Right lobe of liver (tissue), 6 donors: Measurements from ENCODE around the gene KIF23. TPM values are rescaled to one million over a fixed set of nuclear protein-coding genes. Genes with fewer than 3 reads are reported as not detected.
A peak's percentile ranks its signal among the peaks of the same experiment; 100 is the strongest.

Source experiments
- ATAC-seq, 4 donors: fragments of 200-7000 bp; cut with Tn5 transposase; one replicate each; pipeline ENCODE4 v1.9.1; 2020; ENCODE audit warnings: mild to moderate bottlenecking in 4 of 4, moderate library complexity in 4 of 4
- DNase-seq, 3 donors: peaks; one replicate each; pipeline ENCODE4 v3.0.0-alpha.2; 2020
- H3K27ac ChIP-seq, 3 donors: fragments of 200-600 bp; one replicate each; pipeline ENCODE4 v1.8.0; 2022
- H3K27me3 ChIP-seq, 2 donors: fragments of 200-600 bp; one replicate each; pipeline ENCODE4 v1.8.0; 2022
- H3K36me3 ChIP-seq, 4 donors: fragments of 200-600 bp; sonication (generic) in 1 of 4; one replicate each; pipeline versions ENCODE4 v1.5.1 to v1.8.0; 2017 to 2022; ENCODE audit warnings: control low read depth in 1 of 4
- H3K4me1 ChIP-seq, 4 donors: fragments of 200-600 bp; sonication (generic) in 1 of 4; one replicate each; pipeline versions ENCODE4 v1.5.1 to v1.8.0; 2017 to 2022; ENCODE audit warnings: control low read depth in 1 of 4
- H3K4me3 ChIP-seq, 3 donors: fragments of 200-600 bp; one replicate each; pipeline ENCODE4 v1.8.0; 2022
- H3K9me3 ChIP-seq, 4 donors: fragments of 200-600 bp; sonication (generic) in 1 of 4; one replicate each; pipeline versions ENCODE4 v1.5.1 to v1.8.0; 2017 to 2022; ENCODE audit warnings: control low read depth in 1 of 4
- POLR2A ChIP-seq: fragments of 450-650 bp; IDR thresholded peaks from one replicate; pipeline ENCODE4 v1.6.1; 2017; ENCODE audit warnings: antibody characterized with exemption, mild to moderate bottlenecking
- WGBS: methylation state at CpG from one replicate; pipeline ENCODE4 v1.1.6; 2018; ENCODE audit warnings: low coverage, low lambda C conversion rate; ENCODE audit not compliant: insufficient coverage; ENCODE audit errors: missing lambda C conversion rate; 5-methylcytosine and 5-hydroxymethylcytosine counted together
- intact Hi-C, 2 donors: fragments of 100-400 bp; cut with DNase I; formaldehyde crosslinking; loops; one replicate each; pipeline versions ENCODE4 v1.11.2 to v1.14.1; 2022
- total RNA-seq, 6 experiments: library from RNA; depleted of rRNA in 2 of 6; stranded (reverse); fragments of >200 nt in 2 of 6; fragmentation: NEBNext Ultra II Directional in 3 of 6; extraction: Animal tissue kit (Norgen Biotek cat#: 25700) in 3 of 6; gene quantifications; one replicate each; pipeline versions ENCODE4 v1.1.0 to v1.2.4, GENCODE V29; 2016 to 2023
- TF ChIP-seq, protein P1 (sequence below), 4 donors: fragments of 200-600 bp in 3 of 4; fragments of 450-650 bp in 1 of 4; IDR thresholded peaks; one replicate each; pipeline versions ENCODE4 v1.5.1 to v1.8.0; 2016 to 2022; ENCODE audit warnings: antibody characterized with exemption in 4 of 4, mild to moderate bottlenecking in 2 of 4
- donor health status: DM: no; HTN: yes; CAD: no.
- donor health status: DM: no; HTN: no; CAD: no.
- donor health status: DM: no; HTN: no; CAD: no.
- donor health status: DM: no; HTN: yes; CAD: no.
- donor health status: DM: no; HTN: yes; CAD: no.

KIF23 gene
- total RNA-seq, 6 experiments from 2014 or later = 0.09 to 2.2 (median 1.2) TPM

DNA sequence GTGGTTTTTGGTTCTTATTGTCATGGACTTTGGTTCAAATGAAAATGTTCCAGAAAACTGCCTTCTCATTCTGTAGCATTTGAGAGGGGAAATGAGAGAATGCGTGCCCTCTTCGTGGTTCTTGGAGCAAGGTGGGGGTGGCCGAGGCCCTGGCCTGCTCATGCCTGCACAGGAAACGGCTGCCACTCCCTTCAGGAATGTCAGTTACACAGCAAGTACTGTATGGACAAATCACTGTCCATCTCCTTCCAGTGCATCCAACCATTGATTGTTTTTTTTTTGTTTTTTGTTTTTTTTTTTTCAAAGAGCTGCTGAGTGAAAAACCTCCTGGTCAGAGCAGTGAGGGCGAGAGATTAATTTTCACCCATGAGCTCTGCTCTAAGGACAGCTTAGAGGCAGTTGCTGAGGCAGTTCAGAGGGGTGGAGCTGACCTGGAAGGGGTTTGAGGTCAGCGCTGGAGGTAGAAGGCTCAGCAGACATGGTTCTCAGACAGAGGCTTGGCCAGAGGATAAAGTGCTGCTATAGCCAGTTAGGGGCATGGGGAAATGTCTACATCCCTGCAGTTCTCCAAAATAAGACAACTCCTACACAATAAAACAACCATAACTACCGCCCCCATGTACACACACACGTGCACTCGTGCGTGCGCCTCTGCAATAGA, 20.2 kb upstream of the KIF23 start:
- DNase-seq (no peak), ATAC-seq (no peak)
- H3K36me3 ChIP-seq = no peaks in the 10 kb centered on the region
- peaks cover 0 to 5% of the 10 kb centered on the region in 2 donors for H3K27me3 ChIP-seq
- intact Hi-C loops = loop anchor here (5.0 kb wide), 1 partner anchor 337 kb away; no protein-coding TSS in a partner anchor
- WGBS = 66% methylated on average over 6 of the region's 11 CpGs
- no peaks in the 10 kb centered on the region for H3K9me3 ChIP-seq
- no peak for TF ChIP-seq POLR2A
- TF ChIP-seq, protein P1, sequence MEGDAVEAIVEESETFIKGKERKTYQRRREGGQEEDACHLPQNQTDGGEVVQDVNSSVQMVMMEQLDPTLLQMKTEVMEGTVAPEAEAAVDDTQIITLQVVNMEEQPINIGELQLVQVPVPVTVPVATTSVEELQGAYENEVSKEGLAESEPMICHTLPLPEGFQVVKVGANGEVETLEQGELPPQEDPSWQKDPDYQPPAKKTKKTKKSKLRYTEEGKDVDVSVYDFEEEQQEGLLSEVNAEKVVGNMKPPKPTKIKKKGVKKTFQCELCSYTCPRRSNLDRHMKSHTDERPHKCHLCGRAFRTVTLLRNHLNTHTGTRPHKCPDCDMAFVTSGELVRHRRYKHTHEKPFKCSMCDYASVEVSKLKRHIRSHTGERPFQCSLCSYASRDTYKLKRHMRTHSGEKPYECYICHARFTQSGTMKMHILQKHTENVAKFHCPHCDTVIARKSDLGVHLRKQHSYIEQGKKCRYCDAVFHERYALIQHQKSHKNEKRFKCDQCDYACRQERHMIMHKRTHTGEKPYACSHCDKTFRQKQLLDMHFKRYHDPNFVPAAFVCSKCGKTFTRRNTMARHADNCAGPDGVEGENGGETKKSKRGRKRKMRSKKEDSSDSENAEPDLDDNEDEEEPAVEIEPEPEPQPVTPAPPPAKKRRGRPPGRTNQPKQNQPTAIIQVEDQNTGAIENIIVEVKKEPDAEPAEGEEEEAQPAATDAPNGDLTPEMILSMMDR (IDR thresholded peaks at IDR 0.05) = no peak
- H3K27ac ChIP-seq = no peak overlapping the region
- no peak overlapping the region for H3K4me3 ChIP-seq
- H3K4me1 ChIP-seq = peaks cover 0 to 7% (median 0%) of the 10 kb centered on the region in 4 donors

DNA sequence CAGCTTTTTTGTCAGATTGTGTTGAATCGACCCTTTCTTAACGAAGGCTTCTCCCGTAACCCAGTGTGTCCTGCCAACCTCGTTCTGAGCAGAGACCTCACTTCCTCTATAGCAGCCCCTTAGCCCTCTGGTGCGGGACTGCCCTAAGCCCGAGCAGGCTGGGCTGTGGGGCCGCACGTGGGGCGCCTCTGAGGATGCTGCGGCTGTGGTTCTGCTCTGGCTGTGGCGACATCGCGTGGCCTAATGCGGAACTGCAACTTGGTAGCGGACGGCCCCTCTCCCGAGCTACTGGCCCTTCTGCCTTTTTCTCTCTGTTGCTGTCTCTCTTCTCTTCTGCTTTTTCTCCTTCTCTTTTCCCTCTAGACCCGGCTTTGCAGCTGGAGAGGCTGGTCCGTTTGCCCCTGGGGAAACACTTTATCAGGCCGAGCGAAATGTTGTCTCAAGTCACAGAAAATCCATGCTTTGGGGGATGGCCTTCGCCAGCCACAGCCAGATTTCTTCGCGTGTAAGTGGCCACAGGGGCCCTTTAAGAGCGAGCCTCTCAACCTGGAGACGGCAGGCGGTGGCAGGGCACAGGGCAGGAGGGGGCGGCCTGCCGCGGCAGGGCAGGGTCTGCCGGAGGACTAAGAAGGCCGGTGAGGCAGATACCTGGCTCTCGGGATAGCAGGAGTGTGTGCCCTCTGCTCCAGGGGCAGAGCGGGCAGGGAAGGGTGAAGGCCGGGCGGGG, 19.4 kb upstream of the KIF23 start:
- H3K9me3 ChIP-seq = no peaks in the 10 kb centered on the region
- no peaks in the 10 kb centered on the region for H3K36me3 ChIP-seq
- no peak overlapping the region for H3K4me3 ChIP-seq
- DNase-seq (peak; percentile 75 to 80 (median 76)), ATAC-seq (peak; percentile 90 to 97 (median 94))
- peaks cover 0 to 7% (median 0%) of the 10 kb centered on the region in 4 donors for H3K4me1 ChIP-seq
- no peak for TF ChIP-seq POLR2A
- TF ChIP-seq, protein P1 (IDR thresholded peaks at IDR 0.05) = peak; percentile 87 to 96 (median 94)
- WGBS = 10% methylated on average over 28 of the region's 36 CpGs
- H3K27me3 ChIP-seq = peaks cover 0 to 5% of the 10 kb centered on the region in 2 donors
- intact Hi-C loops = loop anchor here (5.0 kb wide), 1 partner anchor 337 kb away; no protein-coding TSS in a partner anchor
- H3K27ac ChIP-seq = no peak overlapping the region

- no peak for DNase-seq
- no peak for TF ChIP-seq POLR2A
- TF ChIP-seq, protein P1 (IDR thresholded peaks at IDR 0.05) = no peak
- Histone ChIP-seq H3K36me3 (no peaks in the 10 kb centered on the region), H3K4me3 (no peak overlapping the region), H3K27me3 (peaks cover 0 to 5% of the 10 kb centered on the region in 2 donors), H3K27ac (no peak overlapping the region), H3K4me1 (peaks cover 0 to 7% (median 0%) of the 10 kb centered on the region in 4 donors), H3K9me3 (no peaks in the 10 kb centered on the region)
- 55% methylated on average over 10 of the region's 10 CpGs for WGBS
- intact Hi-C loops = no loop called here
- ATAC-seq = peak; percentile 8 to 66 (median 36)
Measured at GRCh38 chr15:69395460-69395859, 18.7 kb upstream of the KIF23 start.

DNA sequence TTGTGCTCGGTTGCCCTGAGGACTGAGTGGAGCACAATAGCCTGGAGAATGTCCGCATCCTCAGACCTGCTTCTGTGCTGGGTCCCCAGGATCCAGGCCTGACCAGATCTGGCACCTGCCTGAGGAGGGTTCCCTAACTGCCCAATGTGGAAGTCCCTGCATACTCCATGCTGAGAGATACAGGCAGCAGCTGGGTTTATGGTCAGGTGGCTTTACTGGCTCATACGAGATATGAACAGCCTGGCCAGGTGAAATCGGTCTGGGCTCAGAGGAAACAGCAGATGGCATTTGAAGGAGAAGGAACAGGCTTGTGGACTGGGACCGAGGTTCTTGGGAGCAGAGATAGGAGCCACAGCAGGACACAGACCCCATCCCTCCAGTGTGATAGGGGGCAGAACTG, 18.2 kb upstream of the KIF23 start:
- TF ChIP-seq POLR2A = no peak
- TF ChIP-seq, protein P1 (IDR thresholded peaks at IDR 0.05) = no peak
- no peak overlapping the region for H3K4me3 ChIP-seq
- peaks cover 0 to 5% of the 10 kb centered on the region in 2 donors for H3K27me3 ChIP-seq
- intact Hi-C loops = no loop called here
- DNase-seq = no peak
- H3K9me3 ChIP-seq = no peaks in the 10 kb centered on the region
- peaks cover 0 to 7% (median 0%) of the 10 kb centered on the region in 4 donors for H3K4me1 ChIP-seq
- WGBS = 69% methylated on average over 2 of the region's 5 CpGs
- no peak overlapping the region for H3K27ac ChIP-seq
- ATAC-seq = no peak
- H3K36me3 ChIP-seq = no peaks in the 10 kb centered on the region
